ENCODE data around the gene NDUFS3.
"Not testable (repeated sequence)": the region's sequence is repeated elsewhere in the genome, so short reads cannot be mapped to it uniquely, and the experiment has no call there.

Gene NDUFS3

GRCh38 chr11:47541070-47541469 lies 37.8 kb upstream of the NDUFS3 start:
- Histone ChIP-seq H3K4me1 (ENCODE audit: control insufficient read depth, insufficient read depth, low read length, poor library complexity, severe bottlenecking) (no peaks in the 10 kb centered on the region), H3K27ac (ENCODE audit: low read depth, low read length, severe bottlenecking) (no peak overlapping the region), H3K4me3 (ENCODE audit: extremely low read depth, insufficient read depth, low read length, poor library complexity, severe bottlenecking) (no peak overlapping the region), H3K36me3 (ENCODE audit: control insufficient read depth, insufficient read depth, low read length) (peaks cover 53% of the 10 kb centered on the region), H3K9me3 (ENCODE audit: control insufficient read depth, low read length) (no peaks in the 10 kb centered on the region)
- WGBS, 2 experiments (ENCODE audit: insufficient coverage in 2 of 2): 89 to 100% methylated on average over 1 to 2 of the region's 2 CpGs

DNA sequence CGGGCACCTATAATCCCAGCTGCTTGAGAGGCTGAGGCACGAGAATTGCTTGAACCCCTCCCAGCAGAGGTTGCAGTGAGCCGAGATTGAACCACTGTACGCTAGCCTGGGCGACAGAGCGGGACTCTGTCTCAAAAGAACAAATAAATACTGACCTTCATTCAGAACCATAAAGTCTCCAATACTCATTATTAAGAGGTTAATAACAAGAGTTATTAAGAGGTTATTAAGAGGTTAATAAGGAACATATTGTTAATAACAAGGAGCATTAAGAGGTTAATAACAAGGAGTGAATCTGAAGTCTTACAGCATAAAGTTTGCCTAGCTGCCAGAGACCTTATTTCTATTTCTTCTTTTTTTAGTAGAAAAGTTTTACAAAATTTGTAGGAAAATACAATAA lies 33.6 kb upstream of the NDUFS3 start:
- H3K9me3 ChIP-seq (ENCODE audit: control insufficient read depth, low read length): no peaks in the 10 kb centered on the region
- WGBS, 2 experiments (ENCODE audit: insufficient coverage in 2 of 2): 97 to 100% methylated on average over 3 to 5 of the region's 6 CpGs
- H3K4me1 ChIP-seq (ENCODE audit: control insufficient read depth, insufficient read depth, low read length, poor library complexity, severe bottlenecking): peaks cover 3% of the 10 kb centered on the region
- H3K4me3 ChIP-seq (ENCODE audit: extremely low read depth, insufficient read depth, low read length, poor library complexity, severe bottlenecking): no peak overlapping the region
- no peak overlapping the region for H3K27ac ChIP-seq (ENCODE audit: low read depth, low read length, severe bottlenecking)
- H3K36me3 ChIP-seq (ENCODE audit: control insufficient read depth, insufficient read depth, low read length): peaks cover 64% of the 10 kb centered on the region

- 100% methylated on average over 1 to 4 of the region's 7 CpGs for WGBS, 2 experiments (ENCODE audit: insufficient coverage in 2 of 2)
- not testable (repeated sequence) for H3K9me3 ChIP-seq (ENCODE audit: control insufficient read depth, low read length); H3K27ac ChIP-seq (ENCODE audit: low read depth, low read length, severe bottlenecking); H3K4me1 ChIP-seq (ENCODE audit: control insufficient read depth, insufficient read depth, low read length, poor library complexity, severe bottlenecking); H3K4me3 ChIP-seq (ENCODE audit: extremely low read depth, insufficient read depth, low read length, poor library complexity, severe bottlenecking)
- H3K36me3 ChIP-seq (ENCODE audit: control insufficient read depth, insufficient read depth, low read length): peaks cover 74% of the 10 kb centered on the region
Observed at GRCh38 chr11:47546274-47546673, 32.6 kb upstream of the NDUFS3 start.

DNA sequence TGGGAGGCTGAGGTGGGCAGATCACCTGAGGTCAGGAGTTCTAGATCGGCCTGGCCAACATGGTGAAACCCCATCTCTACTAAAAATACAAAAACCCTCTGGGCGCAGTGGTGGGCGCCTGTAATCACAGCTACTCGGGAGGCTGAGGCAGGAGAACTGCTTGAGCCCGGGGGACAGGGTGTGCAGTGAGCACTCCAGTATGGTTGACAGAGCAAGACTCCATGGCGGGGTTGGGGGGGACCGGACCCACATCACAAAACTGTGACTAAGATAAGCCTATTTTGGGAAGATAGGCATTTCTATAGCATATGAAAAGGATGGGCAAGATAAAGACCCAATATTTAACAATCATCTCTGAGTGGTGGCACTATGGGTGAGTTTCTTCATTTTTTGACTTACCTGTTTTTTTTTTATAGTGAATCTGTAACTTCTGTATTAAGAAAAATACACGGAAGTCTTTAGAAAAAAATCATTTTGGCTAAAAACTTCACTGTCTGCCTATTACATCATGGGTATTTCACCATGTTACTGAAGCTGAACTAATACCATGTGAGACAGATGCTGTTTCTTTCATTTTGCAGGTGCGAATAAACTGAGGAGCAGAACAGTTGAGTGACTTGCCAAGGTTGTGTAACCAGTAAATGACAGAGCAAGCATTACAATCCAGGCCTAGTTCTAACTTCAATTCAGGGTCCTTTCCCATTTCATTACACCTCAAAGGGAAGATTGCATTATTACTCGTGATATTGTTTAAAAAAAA lies 28.4 kb upstream of the NDUFS3 start:
- WGBS, 2 experiments (ENCODE audit: insufficient coverage in 2 of 2): 85 to 96% methylated on average over 3 to 5 of the region's 10 CpGs
- Histone ChIP-seq H3K27ac (ENCODE audit: low read depth, low read length, severe bottlenecking) (no peak overlapping the region), H3K36me3 (ENCODE audit: control insufficient read depth, insufficient read depth, low read length) (peaks cover 48% of the 10 kb centered on the region), H3K4me1 (ENCODE audit: control insufficient read depth, insufficient read depth, low read length, poor library complexity, severe bottlenecking) (peaks cover 3% of the 10 kb centered on the region), H3K4me3 (ENCODE audit: extremely low read depth, insufficient read depth, low read length, poor library complexity, severe bottlenecking) (no peak overlapping the region), H3K9me3 (ENCODE audit: control insufficient read depth, low read length) (no peaks in the 10 kb centered on the region)

DNA sequence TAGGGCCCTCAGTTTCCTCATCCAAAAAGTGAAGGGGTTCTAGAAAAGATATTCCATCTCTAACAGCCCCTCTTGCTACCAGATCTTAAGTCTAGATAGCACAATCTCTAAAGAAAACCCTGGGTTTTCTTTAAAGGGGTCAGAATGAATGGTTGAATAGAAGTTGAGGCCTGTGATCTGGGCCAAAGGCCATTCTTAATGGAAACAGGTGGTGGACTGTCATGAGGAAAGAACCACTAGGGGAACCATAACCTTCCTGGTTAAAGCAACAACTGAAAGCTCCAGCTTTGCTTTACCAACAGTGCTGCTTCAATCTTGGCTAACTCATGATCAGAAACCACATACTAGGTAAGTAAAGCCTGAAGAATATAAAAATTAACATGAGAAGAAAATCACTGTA lies 27.8 kb upstream of the NDUFS3 start:
- H3K9me3 ChIP-seq (ENCODE audit: control insufficient read depth, low read length): no peaks in the 10 kb centered on the region
- H3K36me3 ChIP-seq (ENCODE audit: control insufficient read depth, insufficient read depth, low read length): peaks cover 48% of the 10 kb centered on the region
- H3K27ac ChIP-seq (ENCODE audit: low read depth, low read length, severe bottlenecking): no peak overlapping the region
- H3K4me1 ChIP-seq (ENCODE audit: control insufficient read depth, insufficient read depth, low read length, poor library complexity, severe bottlenecking): peaks cover 3% of the 10 kb centered on the region
- peak overlapping the region; percentile 99 for H3K4me3 ChIP-seq (ENCODE audit: extremely low read depth, insufficient read depth, low read length, poor library complexity, severe bottlenecking)

- WGBS, 2 experiments (ENCODE audit: insufficient coverage in 2 of 2): 0 to 1% methylated on average over 21 to 22 of the region's 22 CpGs
- peaks cover 3% of the 10 kb centered on the region for H3K4me1 ChIP-seq (ENCODE audit: control insufficient read depth, insufficient read depth, low read length, poor library complexity, severe bottlenecking)
- H3K36me3 ChIP-seq (ENCODE audit: control insufficient read depth, insufficient read depth, low read length): peaks cover 40% of the 10 kb centered on the region
- peak overlapping the region; percentile 99 for H3K4me3 ChIP-seq (ENCODE audit: extremely low read depth, insufficient read depth, low read length, poor library complexity, severe bottlenecking)
- no peaks in the 10 kb centered on the region for H3K9me3 ChIP-seq (ENCODE audit: control insufficient read depth, low read length)
- H3K27ac ChIP-seq (ENCODE audit: low read depth, low read length, severe bottlenecking): peak overlapping the region; percentile 91
Observed at GRCh38 chr11:47552056-47552565, 26.8 kb upstream of the NDUFS3 start.

DNA sequence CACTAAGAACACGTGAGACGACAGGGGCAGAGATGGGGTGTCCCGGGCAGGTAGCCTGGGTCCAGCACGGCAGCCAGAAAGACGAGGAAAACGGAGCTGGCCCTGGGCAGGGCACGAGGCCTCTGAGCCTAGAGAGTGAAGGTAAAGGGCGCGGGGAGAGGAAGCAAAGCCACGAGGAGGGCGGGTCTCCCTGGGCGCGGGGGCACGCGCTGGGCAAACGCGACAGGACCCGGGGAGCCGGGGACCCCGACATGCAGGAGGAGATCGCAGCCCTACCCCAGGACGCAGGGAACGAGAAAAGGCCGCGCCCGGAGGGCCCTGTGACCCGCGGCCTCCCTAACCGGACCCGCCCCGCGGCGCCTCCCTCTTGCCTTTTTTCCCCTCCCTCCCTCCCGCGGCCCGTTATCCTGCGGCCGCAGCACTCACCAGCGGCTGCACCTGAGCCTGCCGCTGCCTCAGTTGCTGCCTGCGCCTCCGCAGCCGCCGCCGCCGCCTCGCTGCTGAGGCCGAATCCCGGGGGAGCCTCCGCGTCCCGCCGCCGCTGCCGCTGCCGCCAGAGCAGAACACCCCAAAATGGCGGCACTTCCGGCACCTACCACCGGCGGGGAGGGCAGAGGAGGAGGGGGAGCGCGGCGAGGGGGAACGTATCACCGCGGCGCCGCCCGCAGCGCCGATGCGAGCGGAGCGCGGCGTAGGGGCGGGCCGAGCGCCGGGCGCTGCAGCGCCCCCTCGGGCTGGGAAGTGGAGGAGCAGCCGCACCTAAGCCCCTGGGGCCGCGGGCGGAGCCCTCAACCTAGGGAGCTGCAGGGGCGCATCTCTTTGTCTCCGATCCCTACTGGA lies 26.1 kb upstream of the NDUFS3 start, which contains the start of gene CELF1:
TSS of gene CELF1 (minus strand) at position 567 of the 840 bp plus-strand sequence. CDS start 53,609 bp downstream, outside the sequence.
- peaks cover 3% of the 10 kb centered on the region for H3K4me1 ChIP-seq (ENCODE audit: control insufficient read depth, insufficient read depth, low read length, poor library complexity, severe bottlenecking)
- no peaks in the 10 kb centered on the region for H3K9me3 ChIP-seq (ENCODE audit: control insufficient read depth, low read length)
- H3K4me3 ChIP-seq (ENCODE audit: extremely low read depth, insufficient read depth, low read length, poor library complexity, severe bottlenecking): peak within 1 kb of the TSS; percentile 99
- peaks cover 35% of the 10 kb centered on the region for H3K36me3 ChIP-seq (ENCODE audit: control insufficient read depth, insufficient read depth, low read length)
- H3K27ac ChIP-seq (ENCODE audit: low read depth, low read length, severe bottlenecking): peak within 1 kb of the TSS; percentile 91
- WGBS, 2 experiments (ENCODE audit: insufficient coverage in 2 of 2): 0% methylated on average over 50 to 69 of the region's 89 CpGs

DNA sequence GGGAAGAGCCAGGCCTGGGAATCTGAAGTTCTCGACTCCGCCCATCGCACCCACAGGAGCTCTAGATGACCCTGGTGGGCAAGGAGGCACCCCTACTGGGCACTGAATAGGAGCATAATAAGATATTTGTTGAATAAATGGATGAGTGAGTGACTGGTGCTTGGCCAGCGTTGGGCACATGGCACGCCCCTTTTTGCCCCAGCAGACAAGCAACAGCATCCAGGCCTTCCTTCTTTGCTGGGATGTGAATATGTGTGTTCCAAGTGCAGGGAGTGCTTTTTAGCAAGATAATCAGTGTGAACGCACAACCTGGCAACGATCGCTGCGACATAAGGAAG lies 25.5 kb upstream of the NDUFS3 start:
- H3K4me3 ChIP-seq (ENCODE audit: extremely low read depth, insufficient read depth, low read length, poor library complexity, severe bottlenecking): peak overlapping the region; percentile 99
- 9 to 20% methylated on average over 5 of the region's 9 CpGs for WGBS, 2 experiments (ENCODE audit: insufficient coverage in 2 of 2)
- peaks cover 3% of the 10 kb centered on the region for H3K4me1 ChIP-seq (ENCODE audit: control insufficient read depth, insufficient read depth, low read length, poor library complexity, severe bottlenecking)
- peak overlapping the region; percentile 79 for H3K27ac ChIP-seq (ENCODE audit: low read depth, low read length, severe bottlenecking)
- H3K36me3 ChIP-seq (ENCODE audit: control insufficient read depth, insufficient read depth, low read length): peaks cover 29% of the 10 kb centered on the region
- H3K9me3 ChIP-seq (ENCODE audit: control insufficient read depth, low read length): no peaks in the 10 kb centered on the region

DNA sequence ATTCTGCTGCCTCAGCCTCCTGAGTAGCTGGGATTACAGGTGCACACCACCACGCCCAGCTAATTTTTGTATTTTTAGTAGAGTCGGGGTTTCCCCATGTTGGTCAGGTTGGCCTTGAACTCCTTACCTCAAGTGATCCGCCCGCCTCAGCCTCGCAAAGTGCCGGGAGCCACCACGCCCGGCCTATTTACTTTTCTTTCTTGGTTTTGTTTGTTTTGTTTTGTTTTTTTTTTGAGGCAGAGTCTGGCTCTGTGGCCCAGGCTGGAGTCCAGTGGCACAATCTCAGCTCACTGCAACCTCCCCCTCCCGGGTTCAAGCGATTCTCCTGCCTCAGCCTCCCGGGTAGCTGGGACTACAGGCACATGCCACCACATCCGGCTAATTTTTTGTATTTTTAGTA lies 21.9 kb upstream of the NDUFS3 start:
- not testable (repeated sequence) for H3K36me3 ChIP-seq (ENCODE audit: control insufficient read depth, insufficient read depth, low read length); H3K27ac ChIP-seq (ENCODE audit: low read depth, low read length, severe bottlenecking); H3K9me3 ChIP-seq (ENCODE audit: control insufficient read depth, low read length); H3K4me3 ChIP-seq (ENCODE audit: extremely low read depth, insufficient read depth, low read length, poor library complexity, severe bottlenecking); H3K4me1 ChIP-seq (ENCODE audit: control insufficient read depth, insufficient read depth, low read length, poor library complexity, severe bottlenecking)
- 97 to 98% methylated on average over 9 of the region's 12 CpGs for WGBS, 2 experiments (ENCODE audit: insufficient coverage in 2 of 2)

DNA sequence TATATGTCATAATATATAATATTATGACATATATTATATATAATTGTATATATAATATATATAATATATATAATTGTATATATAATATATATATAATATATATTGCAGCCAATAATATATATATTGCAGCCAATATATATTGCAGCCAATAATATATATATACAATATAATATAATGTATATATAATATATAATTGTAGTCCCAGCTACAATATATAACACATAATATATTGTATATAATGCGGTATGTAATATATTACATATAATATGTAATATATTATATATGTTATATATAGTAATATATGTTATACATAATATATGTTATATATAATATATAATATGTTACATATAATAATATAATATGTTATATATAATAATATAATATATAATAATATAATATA lies 20.2 kb upstream of the NDUFS3 start:
- Histone ChIP-seq H3K36me3 (ENCODE audit: control insufficient read depth, insufficient read depth, low read length) (no peaks in the 10 kb centered on the region), H3K27ac (ENCODE audit: low read depth, low read length, severe bottlenecking) (no peak overlapping the region), H3K4me3 (ENCODE audit: extremely low read depth, insufficient read depth, low read length, poor library complexity, severe bottlenecking) (no peak overlapping the region), H3K4me1 (ENCODE audit: control insufficient read depth, insufficient read depth, low read length, poor library complexity, severe bottlenecking) (no peaks in the 10 kb centered on the region), H3K9me3 (ENCODE audit: control insufficient read depth, low read length) (no peaks in the 10 kb centered on the region)
- WGBS, 2 experiments (ENCODE audit: insufficient coverage in 2 of 2): no CpG with 5 or more reads among the region's 1 CpG

DNA sequence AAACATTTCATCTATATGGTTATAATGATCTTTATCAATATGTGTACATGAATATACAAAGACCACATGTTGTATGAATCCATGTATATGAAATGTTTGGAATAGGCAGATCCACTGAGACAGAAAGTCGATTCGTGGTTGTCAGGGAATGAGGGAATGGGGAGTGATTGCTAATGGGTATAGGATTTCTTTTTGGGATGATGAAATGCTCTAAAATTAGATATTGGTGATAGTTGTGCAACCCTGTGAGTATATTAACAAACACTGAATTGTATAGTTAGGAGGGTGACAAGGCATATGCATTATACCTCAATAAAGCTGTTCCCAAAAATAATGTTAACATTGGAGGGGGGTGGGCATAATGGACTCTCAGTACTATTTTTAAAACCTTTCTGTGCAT lies 18.4 kb upstream of the NDUFS3 start:
- no peak overlapping the region for H3K27ac ChIP-seq (ENCODE audit: low read depth, low read length, severe bottlenecking)
- WGBS, 2 experiments (ENCODE audit: insufficient coverage in 2 of 2): 100% methylated on average over 2 of the region's 2 CpGs
- no peaks in the 10 kb centered on the region for H3K9me3 ChIP-seq (ENCODE audit: control insufficient read depth, low read length)
- peaks cover 5% of the 10 kb centered on the region for H3K4me1 ChIP-seq (ENCODE audit: control insufficient read depth, insufficient read depth, low read length, poor library complexity, severe bottlenecking)
- H3K4me3 ChIP-seq (ENCODE audit: extremely low read depth, insufficient read depth, low read length, poor library complexity, severe bottlenecking): no peak overlapping the region
- H3K36me3 ChIP-seq (ENCODE audit: control insufficient read depth, insufficient read depth, low read length): no peaks in the 10 kb centered on the region

Measured in mesodermal cell (in vitro differentiated cells).